GM21529 (cell line): ENCODE results near the gene ATAD2B.
"Not testable (repeated sequence)": the region's sequence is repeated elsewhere in the genome, so short reads cannot be mapped to it uniquely, and the experiment has no call there.

ENCODE experiments used
- ATAC-seq: cut with Tn5 transposase; IDR thresholded peaks from one replicate; pipeline ENCODE4 v1.9.1; 2021; ENCODE audit not compliant: unreplicated experiment

The ATAD2B gene

DNA sequence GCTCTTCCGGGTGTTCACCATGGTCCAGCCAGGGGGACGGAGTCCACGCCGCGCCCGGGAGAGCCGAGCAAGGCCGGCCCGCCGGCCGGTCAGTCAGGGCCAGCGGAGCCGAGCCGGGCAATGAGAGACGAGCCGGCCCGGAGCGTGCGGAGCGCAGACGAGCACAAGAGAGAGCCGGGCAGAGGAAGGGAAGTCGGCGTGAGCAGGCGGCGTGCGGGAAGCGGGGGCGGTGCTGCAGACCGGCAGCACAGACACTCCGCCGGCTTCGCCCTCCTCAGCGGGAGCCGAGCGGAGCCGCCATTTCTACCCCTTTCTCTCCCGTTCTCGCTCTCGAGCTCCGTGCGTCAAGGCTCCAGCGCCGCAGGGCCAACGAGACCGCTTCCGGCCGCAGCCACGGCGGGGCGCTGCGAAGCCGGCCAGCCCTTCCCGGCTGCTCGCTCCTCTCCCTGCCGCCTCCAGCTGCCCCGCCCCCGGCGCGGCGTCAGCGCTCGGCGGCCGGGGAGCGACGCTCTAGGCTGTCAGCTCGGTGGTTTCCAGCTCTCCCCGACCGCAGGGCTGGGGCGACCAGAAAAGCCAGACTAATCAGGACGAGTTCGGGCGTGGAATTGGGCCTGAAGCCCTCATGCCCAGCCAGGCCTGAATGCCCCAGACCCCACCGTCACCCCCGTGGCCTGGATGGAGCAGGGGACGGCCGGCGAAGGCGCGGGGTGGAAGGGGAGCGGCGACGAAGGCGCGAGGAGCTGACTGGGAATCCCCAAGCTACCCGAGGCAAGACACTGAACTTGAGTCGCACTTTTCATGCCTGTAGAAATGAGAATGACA is at the start of gene ATAD2B:
Gene ATAD2B, minus strand, starts transcription at position 374 of the 822 bp plus-strand sequence. Its CDS starts 353 bp downstream, at position 21.
- ATAC-seq: peak; percentile 74

DNA sequence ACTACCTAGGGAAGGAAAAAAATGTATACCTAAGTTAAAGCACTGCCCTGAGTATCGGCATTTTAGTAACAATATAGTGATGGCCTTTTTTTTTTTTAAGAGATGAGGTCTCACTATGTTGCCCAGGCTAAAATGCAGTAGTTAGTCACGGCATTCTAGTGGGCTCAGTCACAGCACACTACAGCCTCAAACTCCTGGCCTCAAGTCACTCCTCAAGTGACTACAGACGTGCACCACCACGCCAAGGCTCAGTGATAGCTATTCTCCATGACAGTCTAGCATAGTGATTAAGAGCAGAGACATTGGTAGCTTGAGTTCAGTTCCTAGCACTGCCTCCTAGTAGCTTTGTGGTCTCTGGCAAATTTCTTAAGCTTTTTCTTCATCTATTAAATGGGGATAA is 40.9 kb upstream of the ATAD2B start:
- ATAC-seq: no peak

DNA sequence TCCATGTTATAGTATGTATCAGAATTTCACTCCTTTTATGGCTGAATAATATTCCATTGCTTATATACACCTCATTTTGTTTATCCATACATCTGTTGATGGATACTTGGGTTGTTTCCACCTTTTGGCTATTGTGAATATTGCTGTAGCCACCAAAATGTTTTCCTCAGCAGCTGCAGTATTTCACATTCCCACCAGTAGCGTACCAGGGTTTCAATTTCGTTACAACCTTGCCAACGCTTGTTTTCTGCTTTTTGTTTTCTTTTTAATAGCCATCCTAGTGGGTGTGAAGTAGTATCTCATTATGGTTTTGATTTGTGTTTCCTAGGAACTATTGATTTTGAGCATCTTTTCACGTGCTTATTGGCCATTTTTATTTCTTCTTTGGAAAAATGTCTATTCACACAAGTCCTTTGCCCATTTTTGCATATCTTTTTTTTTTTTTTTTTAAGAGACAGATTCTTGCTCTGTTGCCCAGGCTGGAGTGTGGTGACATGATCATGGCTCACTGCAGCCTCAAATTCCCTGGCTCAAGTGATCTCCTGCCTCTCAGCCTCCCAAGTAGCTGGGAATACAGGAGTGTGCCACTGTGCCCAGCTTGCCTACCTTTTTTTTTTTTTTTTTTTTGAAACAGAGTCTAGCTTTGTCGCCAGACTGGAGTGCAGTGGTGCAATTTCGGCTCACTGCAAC is 27.5 kb upstream of the ATAD2B start:
- ATAC-seq: no peak

DNA sequence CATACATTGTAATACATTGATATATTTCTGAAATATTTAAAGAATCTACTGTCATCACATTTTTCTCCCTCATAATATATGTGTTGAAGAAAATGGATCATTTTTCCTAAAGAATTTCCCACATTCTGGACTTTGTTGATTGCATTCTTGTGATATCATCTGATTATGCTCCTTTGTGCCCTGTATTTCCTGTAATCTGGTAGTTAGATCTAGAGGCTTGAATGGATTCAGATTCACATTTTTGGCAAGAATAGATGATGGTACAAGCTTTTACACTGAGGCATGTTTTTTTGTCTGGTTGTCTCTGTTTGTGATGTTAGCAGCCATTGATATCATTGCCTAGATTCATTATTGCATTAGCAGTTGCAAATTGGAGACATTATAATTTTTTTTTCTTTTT is 26.7 kb upstream of the ATAD2B start:
- ATAC-seq: no peak

DNA sequence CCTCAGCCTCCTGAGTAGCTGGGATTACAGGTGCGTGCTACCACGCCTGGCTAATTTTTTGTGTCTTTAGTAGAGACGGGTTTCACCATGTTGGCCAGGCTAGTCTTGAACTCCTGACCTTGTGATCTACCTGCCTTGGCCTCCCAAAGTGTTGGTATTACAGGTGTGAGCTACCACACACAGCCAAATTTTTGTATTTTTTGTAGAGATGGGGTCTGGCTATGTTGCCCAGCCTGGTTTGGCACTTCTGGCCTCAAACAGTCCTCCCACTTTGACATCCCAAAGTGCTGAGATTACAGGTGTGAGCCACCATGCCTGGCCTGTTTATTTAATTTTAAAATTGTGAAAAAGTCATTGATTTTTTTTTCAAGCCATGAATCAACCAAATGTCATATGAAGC is 25.6 kb upstream of the ATAD2B start:
- not testable (repeated sequence) for ATAC-seq

DNA sequence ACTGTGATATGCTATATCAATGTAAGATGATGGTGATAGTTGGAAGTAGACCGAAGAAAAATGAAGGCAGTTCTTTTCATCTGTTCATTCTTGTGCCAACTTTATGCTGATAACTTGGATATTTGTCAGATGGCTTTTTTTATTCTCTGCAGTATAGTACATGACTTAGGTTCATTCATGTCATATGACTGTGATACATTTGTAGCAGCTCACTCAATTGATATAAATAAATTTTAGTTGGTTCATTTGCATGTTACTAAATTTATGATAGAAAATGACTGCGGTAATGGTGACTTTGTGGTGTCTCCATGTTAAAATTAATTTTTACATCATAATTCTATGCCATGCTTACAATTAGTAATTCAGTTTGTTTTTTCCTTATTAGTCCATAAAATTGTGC is 20.4 kb upstream of the ATAD2B start:
- ATAC-seq: no peak

DNA sequence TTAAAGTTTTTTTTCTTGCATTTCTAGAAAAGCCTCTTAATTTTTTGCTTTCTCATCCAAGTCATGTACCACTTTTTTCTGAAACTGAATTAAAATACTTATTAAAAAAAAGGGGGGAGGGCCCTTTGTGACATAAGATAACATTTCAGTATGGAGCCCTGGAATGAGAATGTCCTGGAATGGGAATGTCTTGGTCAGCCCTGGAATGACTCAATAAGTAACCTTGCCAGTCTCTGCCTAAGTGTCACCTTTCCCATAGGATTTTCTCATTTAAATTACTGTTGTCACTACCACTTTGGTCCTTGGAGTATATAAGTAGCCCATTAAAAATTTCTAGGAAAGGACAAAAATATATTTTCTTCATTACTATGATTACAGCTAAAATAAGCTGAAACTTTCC is 18.1 kb upstream of the ATAD2B start:
- no peak for ATAC-seq

DNA sequence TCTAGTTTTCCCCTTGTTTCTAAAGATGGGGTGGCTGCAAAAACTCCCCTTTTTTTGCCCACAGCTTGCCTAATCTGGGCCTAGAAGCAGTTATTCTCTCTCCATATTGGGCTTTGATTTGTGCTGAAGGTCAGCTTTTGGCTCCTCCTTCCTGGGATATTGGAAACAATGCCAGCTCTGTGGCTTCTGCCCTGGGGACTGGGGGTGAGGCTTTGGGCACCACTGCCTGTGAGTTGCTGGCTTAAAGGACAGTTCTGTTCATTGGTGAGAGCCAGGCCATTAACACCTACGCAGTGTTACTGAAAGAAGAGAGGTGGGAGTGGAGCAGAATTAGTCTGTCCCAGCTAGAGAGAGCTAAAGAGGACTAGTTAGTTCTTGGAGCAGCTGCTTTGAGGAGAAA is 17.6 kb upstream of the ATAD2B start:
- no peak for ATAC-seq

DNA sequence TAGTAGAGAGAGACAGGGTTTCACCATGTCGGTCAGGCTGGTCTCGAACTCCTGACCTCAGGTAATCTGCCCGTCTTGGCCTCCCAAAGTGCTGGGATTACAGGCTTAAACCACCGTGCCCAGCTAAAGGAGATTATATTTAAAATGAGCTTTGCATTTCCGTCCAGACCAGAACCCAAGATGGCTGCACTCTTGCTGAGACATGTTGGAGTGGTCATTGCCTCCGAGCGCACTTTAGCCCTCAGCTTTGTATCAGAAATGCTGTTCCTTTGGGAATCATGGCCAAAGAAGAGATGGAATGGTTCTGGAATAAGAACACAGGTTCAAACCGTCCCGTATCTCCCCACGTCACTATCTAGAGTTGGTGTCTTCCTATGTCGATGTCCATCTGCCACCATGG is 16.7 kb upstream of the ATAD2B start:
- no peak for ATAC-seq

DNA sequence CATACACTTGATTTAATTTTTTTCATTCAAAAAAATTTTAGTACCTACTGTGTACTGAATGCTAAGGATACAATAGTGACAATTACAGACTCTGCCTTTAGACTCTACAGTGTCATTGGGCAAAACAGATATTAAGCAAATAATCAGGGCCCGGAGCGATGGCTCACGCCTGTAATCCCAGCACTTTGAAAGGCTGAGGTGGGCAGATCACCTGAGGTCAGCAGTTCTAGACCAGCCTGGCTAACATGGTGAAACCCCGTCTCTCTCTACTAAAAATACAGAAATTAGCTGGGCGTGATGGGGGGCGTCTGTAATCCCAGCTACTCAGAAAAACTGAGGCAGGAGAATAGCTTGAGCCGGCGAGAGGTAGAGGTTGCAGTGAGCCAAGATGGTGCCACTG is 14.7 kb upstream of the ATAD2B start:
- no peak for ATAC-seq

DNA sequence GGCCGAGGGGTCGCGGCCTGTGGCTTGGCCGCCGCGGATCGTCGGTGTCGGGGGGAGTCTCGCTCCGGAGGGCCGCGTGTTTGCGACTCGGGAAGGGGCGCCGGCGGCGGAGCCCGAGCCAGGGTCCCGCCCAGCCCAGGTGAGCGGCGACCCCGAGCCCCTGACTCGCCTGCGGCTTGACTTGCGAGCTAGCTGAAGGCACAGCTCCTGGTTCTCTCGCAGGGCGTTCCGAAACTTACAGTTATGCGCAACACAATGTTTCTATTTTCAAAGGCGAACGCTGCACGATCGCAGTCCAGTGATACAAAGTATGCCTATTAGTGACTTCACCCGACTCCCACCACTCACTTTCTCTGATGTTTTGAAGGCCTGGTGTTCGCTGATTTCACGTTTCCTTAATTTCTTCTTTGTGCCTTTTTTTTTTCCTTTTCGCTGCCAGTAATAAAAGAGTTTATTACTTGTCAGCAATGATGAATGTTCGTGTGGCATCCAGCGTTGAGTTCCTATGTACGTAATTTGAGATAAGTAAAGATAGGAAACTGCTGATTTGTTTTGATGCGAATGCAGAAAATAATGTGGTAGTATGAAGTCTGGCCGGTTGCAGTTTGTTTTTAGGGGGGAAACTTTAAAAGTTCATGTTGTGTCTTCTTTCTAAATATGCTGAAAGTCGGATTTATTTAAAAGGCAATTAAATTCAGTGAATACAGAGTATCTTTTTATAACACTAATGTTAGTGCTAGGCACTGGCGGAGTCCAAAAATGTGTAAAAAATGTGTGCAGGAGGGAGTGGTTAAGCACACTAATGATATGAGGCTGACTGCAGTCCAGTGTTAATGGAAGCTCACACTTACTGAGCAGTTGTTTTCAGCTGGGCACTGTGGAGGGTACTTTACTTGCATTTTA is 14.0 kb upstream of the ATAD2B start:
- ATAC-seq: peak; percentile 69

DNA sequence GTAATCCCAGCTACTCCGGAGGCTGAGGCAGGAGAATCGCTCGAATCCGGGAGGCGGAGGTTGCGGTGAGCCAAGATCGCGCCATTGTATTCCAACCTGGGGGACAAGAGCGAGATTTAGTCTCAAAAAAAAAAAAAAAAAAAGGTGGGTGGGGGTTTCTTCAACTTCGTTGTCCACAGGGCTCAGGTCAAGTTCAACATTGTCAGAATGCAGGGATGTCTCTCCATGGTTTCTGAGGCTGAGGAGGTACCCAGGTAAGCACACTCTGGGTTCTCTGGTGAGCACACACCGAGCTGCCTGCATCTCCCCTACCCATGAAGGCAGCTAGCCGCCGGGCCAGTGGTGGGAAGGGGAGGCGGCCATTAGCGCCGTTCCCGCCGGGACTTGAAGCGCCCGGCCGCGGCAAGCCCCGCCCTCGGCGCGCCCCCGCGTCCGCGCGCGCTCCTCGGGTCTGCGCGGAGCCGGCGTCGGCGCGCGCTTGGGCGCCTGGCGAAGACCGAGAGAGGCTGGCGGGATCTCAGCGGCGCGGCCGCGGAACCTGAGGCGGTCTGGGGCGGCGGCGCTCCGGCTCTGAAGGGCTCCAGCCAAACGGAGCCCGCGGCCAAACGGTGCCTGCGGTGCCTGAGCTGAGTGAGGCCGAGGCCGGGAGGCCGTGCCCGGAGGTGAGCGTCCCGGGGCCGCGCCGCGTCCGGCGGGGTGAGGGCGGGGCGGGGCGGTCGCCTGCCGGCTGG is 13.2 kb upstream of the ATAD2B start, which contains the start of gene UBXN2A:
Gene UBXN2A, plus strand, starts transcription at position 477 of the 731 bp plus-strand sequence. CDS start 17,852 bp downstream, outside the sequence.
- peak; percentile 67 for ATAC-seq

DNA sequence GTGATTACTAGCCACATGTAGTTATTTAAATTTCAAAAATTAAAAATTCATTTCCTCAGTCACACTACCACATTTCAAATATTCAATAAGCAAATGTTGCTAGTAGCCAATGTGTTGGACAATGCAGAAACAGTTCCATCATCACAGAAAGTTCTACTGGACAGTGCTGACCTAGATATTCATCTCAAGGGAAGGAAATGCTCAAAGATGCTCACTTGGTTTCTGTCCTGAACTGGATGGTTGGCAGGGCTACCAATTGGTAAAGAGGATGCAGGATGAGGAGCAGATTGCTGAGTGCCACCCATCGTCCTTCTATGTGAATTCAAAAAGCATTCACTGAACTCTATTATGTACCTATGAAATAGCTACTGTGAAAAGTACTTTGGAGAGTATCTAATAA is 7.3 kb upstream of the ATAD2B start:
- no peak for ATAC-seq

DNA sequence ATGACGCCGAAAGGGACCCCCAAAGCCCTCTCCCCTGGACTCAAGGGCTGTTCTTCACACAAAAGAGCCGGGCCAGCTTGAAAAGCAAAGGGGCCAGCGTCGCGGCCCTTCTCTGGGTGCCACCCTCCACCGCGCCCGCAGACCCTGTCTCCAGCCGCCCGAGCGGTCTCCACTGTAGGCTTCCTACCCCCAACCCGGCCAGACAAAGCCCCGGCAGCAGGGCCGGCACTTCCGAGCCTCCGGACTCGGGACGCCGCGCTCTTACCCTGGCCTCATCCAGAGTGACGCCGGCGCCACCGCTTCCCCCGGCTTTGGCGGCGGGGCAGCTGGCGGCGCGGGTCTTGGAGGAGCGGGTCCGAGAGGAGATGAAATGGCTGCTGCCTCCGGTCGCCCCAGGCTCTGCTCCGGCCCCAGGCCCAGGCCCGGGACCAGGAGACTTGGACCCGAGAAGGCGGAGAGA is 603 bp downstream of the ATAD2B start:
- ATAC-seq: peak; percentile 30

DNA sequence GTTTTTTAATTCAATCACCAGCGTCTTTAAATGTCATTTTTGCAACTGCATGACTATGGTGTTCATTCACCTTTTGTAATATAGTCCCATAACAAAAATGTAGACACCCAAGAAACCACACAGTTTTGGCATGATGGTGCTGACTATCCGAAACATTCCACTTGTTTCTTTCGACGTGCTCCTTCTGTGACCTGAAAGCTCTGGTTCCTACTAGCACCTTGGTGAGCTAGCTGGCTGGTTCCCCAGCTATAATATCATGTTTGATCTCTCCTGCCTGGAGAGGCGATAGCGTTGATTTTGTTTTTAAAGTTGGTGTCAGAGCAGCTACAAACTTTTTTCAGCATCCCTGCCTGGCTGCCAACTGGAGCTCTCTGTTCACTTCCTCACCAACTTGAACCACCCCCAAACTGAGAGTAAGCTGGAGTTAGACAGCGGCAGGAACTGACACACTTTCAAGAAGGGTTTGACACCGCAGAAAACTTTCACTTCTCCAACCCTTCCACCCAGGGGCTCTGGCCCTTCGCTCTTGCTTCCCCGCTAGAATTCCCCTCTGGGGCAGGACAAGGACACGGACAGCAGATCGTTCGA is 1.1 kb downstream of the ATAD2B start:
- peak; percentile 69 for ATAC-seq

DNA sequence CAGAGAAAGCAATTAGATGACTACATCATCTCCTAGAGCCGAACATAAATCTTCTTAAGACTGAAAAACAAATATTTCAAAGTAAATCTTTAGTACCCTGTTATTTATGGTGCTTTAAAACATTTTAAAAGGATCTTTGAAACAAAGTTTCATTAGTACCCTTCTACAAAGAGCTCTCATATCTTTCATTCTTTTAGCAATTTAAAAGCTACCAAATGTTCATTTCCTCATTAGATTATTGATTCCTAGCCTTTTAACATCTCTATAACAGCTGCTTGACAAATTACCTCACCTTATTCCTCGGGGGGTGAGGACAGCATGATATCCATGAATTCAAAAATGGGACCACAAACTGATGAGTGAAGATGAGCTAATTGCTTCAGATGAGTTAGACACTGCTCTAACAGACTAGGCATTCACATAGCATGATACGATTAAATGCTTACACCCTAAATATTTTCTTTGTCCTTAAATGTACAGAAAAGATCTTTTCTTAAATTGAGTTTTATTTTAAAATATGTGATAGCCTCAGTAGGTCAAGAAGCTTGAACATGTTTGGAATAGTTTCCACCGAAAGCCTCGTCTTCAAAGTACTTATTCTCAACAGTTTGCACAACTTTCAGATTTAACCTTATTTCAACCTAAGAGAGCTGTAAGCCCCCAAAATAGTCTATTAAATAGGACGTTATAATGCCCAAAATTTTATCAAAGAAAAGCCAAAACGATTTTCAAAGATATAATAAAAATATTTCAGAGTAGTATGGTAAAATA is 2.1 kb downstream of the ATAD2B start:
- ATAC-seq: no peak

DNA sequence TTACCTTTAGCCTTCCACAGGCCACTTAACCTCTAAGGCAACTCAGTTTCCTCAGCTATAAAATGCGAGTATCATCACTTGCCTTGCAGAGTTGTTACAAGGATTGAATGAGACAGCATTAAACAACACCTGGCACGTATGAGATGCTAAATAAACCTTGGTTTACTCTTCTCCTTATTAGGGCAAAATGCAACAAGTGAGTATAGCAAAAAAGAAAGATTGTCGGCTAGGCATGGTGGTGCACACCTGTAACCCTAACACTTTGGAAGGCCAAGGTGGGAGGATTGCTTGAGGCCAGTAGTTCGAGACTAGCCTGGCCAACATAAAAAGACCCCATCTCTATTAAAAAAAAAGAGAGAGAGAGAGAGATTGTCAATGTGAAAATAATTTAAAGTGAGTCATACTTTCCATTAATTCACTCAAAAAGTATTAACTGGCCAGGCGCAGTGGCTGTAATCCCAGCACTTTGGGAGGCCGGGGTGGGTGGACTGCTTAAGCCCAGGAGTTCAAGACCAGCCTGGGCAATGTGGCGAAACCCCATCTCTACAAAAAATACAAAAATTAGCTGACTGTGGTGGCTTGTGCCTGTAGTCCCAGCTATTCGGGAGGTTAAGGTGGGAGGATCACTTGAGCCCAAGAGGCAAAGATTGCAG is 8.0 kb downstream of the ATAD2B start:
- no peak for ATAC-seq

DNA sequence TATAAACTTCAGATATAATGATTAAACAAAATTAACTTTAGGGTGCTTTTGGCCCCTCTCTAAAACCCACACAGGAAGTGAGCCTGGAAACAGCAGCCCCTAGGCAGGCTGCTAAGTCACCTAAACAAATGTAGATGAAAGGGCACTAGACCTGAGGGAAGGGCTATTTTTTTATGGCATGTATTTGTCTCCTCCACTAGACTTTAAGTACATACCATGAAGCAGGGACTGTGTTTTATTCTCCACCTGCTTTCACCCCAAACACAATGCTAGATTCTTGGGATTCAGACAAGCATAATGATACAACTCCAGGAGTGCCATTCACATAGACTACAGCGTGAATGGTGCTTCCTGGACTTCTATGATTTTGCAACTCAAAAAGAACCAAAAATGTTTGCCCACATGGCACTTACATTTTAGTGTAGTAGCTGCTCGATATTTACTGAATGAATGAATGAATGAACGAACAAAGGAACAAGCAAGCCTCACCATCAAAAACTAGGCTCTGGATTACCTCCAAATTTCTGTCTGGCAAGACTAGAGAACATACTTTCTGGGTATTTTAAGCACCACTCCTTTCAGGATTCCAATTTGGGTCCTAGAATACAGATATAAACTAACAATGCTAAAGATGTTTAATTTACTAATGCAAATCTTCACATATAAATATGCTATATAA is 10.1 kb downstream of the ATAD2B start:
- peak; percentile 51 for ATAC-seq
